SK-N-MC (cell line): ENCODE data around the gene PCDHGA8.

Source experiments
- EZH2 ChIP-seq: fragments of 200-600 bp; sonication (generic); IDR thresholded peaks from one replicate; pipeline ENCODE4 v1.6.1; 2017; ENCODE audit warnings: antibody characterized with exemption
- FOXP2 ChIP-seq: optimal IDR thresholded peaks from 2 replicates; pipeline ENCODE3; 2011; ENCODE audit warnings: mild to moderate bottlenecking, moderate library complexity; ENCODE audit not compliant: insufficient read depth; ENCODE audit errors: extremely low read length, control extremely low read depth
- POLR2AphosphoS5 ChIP-seq: IDR thresholded peaks from 2 replicates; pipeline ENCODE4 v1.6.1; 2012; ENCODE audit warnings: mild to moderate bottlenecking, low read depth, low read length, borderline replicate concordance

DNA sequence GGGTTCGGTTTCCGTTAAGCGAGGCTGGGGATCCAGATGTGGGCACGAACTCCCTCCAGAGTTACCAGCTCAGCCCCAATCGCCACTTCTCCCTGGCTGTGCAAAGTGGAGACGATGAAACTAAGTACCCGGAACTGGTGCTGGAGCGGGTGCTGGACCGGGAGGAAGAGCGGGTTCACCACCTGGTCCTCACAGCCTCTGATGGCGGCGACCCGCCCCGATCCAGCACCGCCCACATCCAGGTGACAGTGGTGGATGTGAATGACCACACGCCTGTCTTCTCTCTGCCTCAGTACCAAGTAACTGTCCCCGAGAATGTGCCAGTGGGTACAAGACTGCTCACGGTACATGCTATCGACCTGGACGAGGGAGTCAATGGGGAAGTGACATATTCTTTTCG, 9.1 kb upstream of the PCDHGA8 start:
- no peak for TF ChIP-seq EZH2
- no peak for TF ChIP-seq POLR2AphosphoS5
- no peak for TF ChIP-seq FOXP2
